Testis (tissue), 2 donors: Measurements from ENCODE around the gene CTNNA1.

Experiments
- POLR2A ChIP-seq: fragments of 450-650 bp; IDR thresholded peaks from one replicate; pipeline ENCODE4 v1.6.1; 2017; ENCODE audit warnings: antibody characterized with exemption, mild to moderate bottlenecking, moderate library complexity
- TF ChIP-seq, protein P1 (sequence below), 3 experiments: fragments of 450-650 bp in 2 of 3; fragments of 200-600 bp in 1 of 3; sonication (generic) in 1 of 3; IDR thresholded peaks; one replicate each; pipeline ENCODE4 v1.5.1; 2016 to 2019; ENCODE audit warnings: antibody characterized with exemption in 3 of 3, mild to moderate bottlenecking in 2 of 3, moderate library complexity in 1 of 3

DNA sequence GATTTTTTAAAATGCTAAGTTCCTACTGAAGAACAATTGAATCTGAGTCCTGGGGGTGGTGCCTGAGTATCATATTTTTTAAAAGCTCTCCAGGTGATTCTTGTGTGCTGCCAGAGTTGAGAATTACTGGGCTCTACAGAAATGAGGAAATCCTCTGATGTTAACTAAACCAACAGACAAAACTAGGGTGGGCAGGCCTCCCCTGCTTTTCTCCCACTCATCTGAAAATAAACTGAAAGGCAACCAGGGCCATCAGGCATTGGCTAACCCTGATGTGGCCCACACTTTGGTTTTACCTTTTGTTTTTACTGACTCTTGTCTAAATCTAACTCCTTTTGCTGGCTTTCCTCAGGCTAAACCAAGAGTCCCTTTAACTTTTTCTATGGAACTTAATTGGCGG is 13.3 kb upstream of the CTNNA1 start:
- TF ChIP-seq, protein P1, sequence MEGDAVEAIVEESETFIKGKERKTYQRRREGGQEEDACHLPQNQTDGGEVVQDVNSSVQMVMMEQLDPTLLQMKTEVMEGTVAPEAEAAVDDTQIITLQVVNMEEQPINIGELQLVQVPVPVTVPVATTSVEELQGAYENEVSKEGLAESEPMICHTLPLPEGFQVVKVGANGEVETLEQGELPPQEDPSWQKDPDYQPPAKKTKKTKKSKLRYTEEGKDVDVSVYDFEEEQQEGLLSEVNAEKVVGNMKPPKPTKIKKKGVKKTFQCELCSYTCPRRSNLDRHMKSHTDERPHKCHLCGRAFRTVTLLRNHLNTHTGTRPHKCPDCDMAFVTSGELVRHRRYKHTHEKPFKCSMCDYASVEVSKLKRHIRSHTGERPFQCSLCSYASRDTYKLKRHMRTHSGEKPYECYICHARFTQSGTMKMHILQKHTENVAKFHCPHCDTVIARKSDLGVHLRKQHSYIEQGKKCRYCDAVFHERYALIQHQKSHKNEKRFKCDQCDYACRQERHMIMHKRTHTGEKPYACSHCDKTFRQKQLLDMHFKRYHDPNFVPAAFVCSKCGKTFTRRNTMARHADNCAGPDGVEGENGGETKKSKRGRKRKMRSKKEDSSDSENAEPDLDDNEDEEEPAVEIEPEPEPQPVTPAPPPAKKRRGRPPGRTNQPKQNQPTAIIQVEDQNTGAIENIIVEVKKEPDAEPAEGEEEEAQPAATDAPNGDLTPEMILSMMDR (IDR thresholded peaks at IDR 0.05) = no peak
- TF ChIP-seq POLR2A = no peak
